Progenitor cell of endocrine pancreas (in vitro differentiated cells): ENCODE data around the gene PC. TPM values are rescaled to one million over a fixed set of nuclear protein-coding genes. Genes with fewer than 3 reads are reported as not detected.

Source experiments
- DNase-seq: peaks from one replicate; pipeline ENCODE4 v3.0.0; 2021; ENCODE audit warnings: low spot score; ENCODE audit not compliant: unreplicated experiment
- H3K27ac Mint-ChIP-seq: 2 replicates; pipeline ENCODE4 v1.8.0; 2021; ENCODE audit warnings: mild to moderate bottlenecking, moderate library complexity, mixed read lengths
- H3K27me3 Mint-ChIP-seq: 2 replicates; pipeline ENCODE4 v1.8.0; 2021; ENCODE audit warnings: mixed read lengths
- H3K36me3 Mint-ChIP-seq: 2 replicates; pipeline ENCODE4 v1.8.0; 2022; ENCODE audit warnings: mixed read lengths; ENCODE audit not compliant: insufficient read depth
- H3K4me1 Mint-ChIP-seq: 2 replicates; pipeline ENCODE4 v1.8.0; 2021; ENCODE audit warnings: low read depth, mixed read lengths
- H3K4me3 Mint-ChIP-seq: 2 replicates; pipeline ENCODE4 v1.8.0; 2021; ENCODE audit warnings: low read depth, mild to moderate bottlenecking, moderate library complexity, mixed read lengths
- H3K9me3 Mint-ChIP-seq: 2 replicates; pipeline ENCODE4 v1.8.0; 2021; ENCODE audit warnings: low read depth, mixed read lengths
- CTCF ChIP-seq: fragments of 200-600 bp; sonication (generic); IDR thresholded peaks from one replicate; pipeline ENCODE4 v1.5.0; 2021; ENCODE audit warnings: antibody characterized with exemption, mild to moderate bottlenecking; ENCODE audit not compliant: unreplicated experiment
- total RNA-seq: library from RNA; stranded (reverse); gene quantifications from 2 replicates; pipeline ENCODE4 v1.2.1, GENCODE V29; 2021

PC gene
- total RNA-seq, 1 donor from 2014 or later, result 25.0 TPM

DNA sequence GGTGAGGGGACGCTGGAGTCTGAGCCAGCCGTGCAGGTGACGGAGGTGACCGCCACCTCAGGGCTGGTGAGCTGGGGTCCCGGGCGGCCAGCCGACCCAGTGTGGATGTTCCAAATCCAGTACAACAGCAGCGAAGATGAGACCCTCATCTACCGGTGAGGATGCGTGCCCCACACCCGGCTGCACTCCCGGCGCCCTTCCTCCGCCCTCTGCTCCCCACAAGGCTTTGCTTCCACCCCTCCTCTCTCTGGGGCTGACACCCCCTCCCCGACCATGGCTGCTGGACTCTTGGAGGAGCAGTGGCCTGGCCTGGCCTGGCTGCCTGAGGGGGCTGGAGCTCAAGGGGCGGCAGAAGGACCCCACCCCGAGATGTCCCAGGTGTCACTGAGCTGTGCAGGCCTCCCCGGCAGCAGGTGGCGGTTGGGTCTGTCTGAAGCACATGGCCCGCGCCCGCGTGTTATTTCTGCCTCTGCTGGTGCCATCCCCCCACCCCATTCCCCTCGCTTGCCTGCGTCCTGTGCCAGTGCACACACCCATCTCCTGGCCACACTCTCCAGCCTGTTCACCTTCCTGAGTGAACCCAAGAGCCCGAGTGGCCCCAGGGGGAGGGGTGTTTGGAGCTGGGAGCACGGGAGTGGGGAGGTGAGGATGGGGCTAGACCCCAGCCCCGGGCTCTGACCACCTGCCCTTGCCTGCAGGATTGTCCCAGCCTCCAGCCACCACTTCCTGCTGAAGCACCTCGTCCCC is 99.1 kb downstream of the PC start:
- no peak for TF ChIP-seq CTCF
- no peak overlapping the region for H3K4me3 Mint-ChIP-seq
- no peak for DNase-seq
- no peaks in the 10 kb centered on the region for H3K36me3 Mint-ChIP-seq
- peaks cover 5% of the 10 kb centered on the region for H3K4me1 Mint-ChIP-seq
- no peak overlapping the region for H3K27ac Mint-ChIP-seq
- H3K27me3 Mint-ChIP-seq, result no peaks in the 10 kb centered on the region
- H3K9me3 Mint-ChIP-seq, result no peaks in the 10 kb centered on the region

- Mint-ChIP-seq H3K9me3 (no peaks in the 10 kb centered on the region), H3K4me1 (peaks cover 5% of the 10 kb centered on the region), H3K27ac (no peak overlapping the region), H3K4me3 (peak overlapping the region; percentile 71), H3K27me3 (no peaks in the 10 kb centered on the region), H3K36me3 (no peaks in the 10 kb centered on the region)
- TF ChIP-seq CTCF, result no peak
- no peak for DNase-seq
Observed at GRCh38 chr11:66858186-66858938, 99.8 kb downstream of the PC start.

DNA sequence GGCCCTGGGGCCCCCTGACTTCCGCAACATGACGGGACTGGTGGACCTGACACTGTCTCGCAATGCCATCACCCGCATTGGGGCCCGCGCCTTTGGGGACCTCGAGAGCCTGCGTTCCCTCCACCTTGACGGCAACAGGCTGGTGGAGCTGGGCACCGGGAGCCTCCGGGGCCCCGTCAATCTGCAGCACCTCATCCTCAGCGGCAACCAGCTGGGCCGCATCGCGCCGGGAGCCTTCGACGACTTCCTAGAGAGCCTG is 100.3 kb downstream of the PC start:
- Mint-ChIP-seq H3K4me3 (peak overlapping the region; percentile 71), H3K9me3 (no peaks in the 10 kb centered on the region), H3K4me1 (peaks cover 5% of the 10 kb centered on the region), H3K36me3 (no peaks in the 10 kb centered on the region), H3K27me3 (no peaks in the 10 kb centered on the region), H3K27ac (no peak overlapping the region)
- DNase-seq, result no peak
- TF ChIP-seq CTCF, result no peak

DNA sequence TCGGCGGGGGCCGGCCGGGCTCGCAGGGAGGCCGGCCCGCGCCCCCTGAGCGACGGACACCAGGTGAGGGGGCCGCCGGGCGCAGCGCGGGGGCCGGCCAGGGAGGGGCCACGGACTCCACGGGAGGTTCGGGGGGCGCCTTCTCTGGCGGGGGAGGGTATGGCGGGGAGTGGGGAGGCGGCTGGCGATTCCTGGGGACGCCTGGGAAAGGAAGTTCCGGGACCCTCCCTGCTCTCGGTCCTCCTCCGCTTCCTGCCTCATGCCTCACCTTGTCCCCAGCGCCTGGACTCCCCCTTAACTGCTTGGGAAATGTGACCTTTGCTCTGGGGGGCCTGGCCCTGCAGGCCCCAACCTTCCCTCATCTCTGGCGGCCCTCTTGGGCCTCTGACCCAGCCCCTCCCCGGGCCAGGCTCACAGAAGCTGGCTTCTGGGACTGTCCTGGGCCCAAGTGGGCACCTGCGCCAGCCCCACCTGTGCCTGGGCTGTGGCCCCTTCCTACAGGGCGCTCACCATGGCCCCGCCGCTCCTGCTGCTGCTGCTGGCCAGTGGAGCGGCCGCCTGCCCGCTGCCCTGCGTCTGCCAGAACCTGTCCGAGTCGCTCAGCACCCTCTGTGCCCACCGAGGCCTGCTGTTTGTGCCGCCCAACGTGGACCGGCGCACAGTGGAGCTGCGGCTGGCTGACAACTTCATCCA is 100.8 kb downstream of the PC start:
- peaks cover 5% of the 10 kb centered on the region for H3K4me1 Mint-ChIP-seq
- no peak overlapping the region for H3K27ac Mint-ChIP-seq
- no peaks in the 10 kb centered on the region for H3K36me3 Mint-ChIP-seq
- H3K9me3 Mint-ChIP-seq, result no peaks in the 10 kb centered on the region
- H3K27me3 Mint-ChIP-seq, result no peaks in the 10 kb centered on the region
- TF ChIP-seq CTCF, result no peak
- no peak for DNase-seq
- peak overlapping the region; percentile 71 for H3K4me3 Mint-ChIP-seq

DNA sequence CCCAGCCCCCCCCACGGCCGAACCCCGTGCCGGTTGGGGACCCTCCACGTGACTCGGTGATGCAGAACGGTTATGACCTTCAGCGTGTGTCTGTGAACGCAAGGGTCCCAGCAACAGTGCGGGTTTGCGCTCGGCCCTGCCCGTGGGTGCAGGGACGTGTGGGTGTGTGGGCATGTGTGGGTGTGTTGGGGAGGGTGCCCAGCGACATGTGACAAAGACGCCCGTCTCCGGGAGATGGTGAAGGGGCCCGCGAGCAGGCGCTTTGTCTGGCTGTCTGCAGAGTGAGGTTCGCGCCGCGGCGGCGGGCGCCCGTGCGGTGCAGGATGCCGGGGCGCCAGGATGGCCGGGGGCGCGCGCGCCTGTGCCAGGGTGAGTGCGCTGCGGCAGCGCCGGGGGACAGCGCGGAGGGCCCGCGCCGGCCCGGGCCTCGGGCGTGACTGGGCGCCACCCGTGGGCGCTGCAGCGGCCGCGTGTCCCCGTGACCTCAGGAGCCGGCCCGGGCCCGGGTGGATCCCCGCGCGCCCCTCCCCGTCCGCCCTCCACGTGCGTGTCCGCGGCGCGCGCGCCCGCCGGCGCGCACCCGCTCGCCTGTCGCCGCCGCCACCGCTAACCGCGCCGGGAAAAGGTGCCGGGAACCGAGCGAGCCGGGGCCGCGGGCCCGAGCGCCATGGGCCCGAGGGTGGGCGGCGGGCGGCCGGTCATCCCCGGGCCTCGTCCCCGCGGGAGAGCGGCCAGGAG is 101.5 kb downstream of the PC start, which contains the start of gene LRFN4:
LRFN4 (plus strand) TSS at position 569 of the 738 bp plus-strand sequence. CDS start 681 bp downstream, outside the sequence.
- peaks cover 5% of the 10 kb centered on the region for H3K4me1 Mint-ChIP-seq
- H3K9me3 Mint-ChIP-seq, result no peaks in the 10 kb centered on the region
- peak within 1 kb of the TSS; percentile 88 for H3K4me3 Mint-ChIP-seq
- no peaks in the 10 kb centered on the region for H3K27me3 Mint-ChIP-seq
- no peak for TF ChIP-seq CTCF
- peak; percentile 33 for DNase-seq
- no peaks in the 10 kb centered on the region for H3K36me3 Mint-ChIP-seq
- H3K27ac Mint-ChIP-seq, result peak within 1 kb of the TSS; percentile 93
